ENCODE results near the gene PSMC2.
A peak's percentile ranks its signal among the peaks of the same experiment; 100 is the strongest.

The PSMC2 gene

DNA sequence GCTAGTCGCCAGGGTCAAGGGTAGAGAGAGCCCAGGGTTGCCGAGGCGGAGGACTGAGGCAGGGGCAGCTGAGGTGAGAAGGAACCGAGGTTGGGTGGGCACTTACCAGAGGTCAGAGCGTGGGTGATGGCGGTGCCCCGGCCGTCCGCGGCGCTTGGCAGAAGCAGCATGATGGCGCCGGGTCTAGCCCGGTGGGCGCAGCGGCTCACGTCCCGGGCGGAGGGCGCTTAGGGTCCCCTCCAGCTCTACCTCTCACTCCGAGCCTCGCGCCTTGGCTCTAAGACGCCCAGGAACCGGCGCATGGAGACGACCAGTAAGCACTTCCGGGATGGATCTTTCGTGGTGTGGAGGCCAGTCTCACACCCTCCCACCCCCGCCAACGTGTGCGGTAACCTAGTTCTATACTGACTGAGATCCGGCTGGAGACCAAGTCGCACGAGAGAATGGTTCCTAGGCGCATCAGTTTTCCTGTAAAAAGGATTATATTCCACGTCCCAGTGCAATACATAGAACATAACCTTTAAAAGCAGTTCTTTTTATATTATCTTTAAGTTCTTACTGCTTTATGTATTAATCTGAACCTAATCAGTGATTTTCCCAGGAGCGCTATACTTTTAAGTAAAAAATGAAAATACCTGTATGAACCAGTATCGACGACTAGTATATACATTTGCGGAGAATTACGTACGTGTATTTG is 2.8 kb upstream of the PSMC2 start, which contains the start of gene DNAJC2:
TSS of gene DNAJC2 (minus strand) at position 315 of the 697 bp plus-strand sequence. CDS start at position 170, 145 bp downstream.
- no peaks in the 10 kb centered on the region for H3K27me3 Mint-ChIP-seq (ENCODE audit: low read depth)
- peak within 1 kb of the TSS; percentile 99 for H3K27ac Mint-ChIP-seq
- H3K4me3 Mint-ChIP-seq: peak within 1 kb of the TSS; percentile 97
- H3K9me3 Mint-ChIP-seq: no peaks in the 10 kb centered on the region
- H3K4me1 Mint-ChIP-seq (ENCODE audit: low read depth): peaks cover 32% of the 10 kb centered on the region
- H3K36me3 Mint-ChIP-seq (ENCODE audit: low read depth): peaks cover 39% of the 10 kb centered on the region
- peak; percentile 84 for DNase-seq (ENCODE audit: low spot score)

DNA sequence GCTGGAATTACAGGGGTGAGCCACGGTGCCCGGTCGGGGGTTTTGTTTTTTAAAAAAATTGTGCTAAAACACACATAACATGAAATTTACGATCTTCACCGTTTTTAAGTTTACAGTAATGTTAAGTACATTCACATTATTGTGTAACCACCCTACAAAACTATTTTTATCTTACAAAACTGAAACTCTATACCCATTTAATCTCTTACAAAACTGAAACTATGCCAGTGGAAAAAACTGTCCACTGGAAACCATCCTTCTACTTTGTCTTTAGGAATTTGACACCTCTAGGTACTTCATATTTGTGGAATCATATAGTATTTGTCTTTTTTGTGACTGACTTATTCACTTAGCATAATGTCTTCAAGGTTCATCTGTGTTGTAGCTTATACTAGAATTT is 1.0 kb upstream of the PSMC2 start:
- H3K4me1 Mint-ChIP-seq (ENCODE audit: low read depth): peaks cover 42% of the 10 kb centered on the region
- H3K4me3 Mint-ChIP-seq: peak overlapping the region; percentile 98
- H3K27ac Mint-ChIP-seq: no peak overlapping the region
- no peak for DNase-seq (ENCODE audit: low spot score)
- H3K27me3 Mint-ChIP-seq (ENCODE audit: low read depth): no peaks in the 10 kb centered on the region
- H3K36me3 Mint-ChIP-seq (ENCODE audit: low read depth): peaks cover 34% of the 10 kb centered on the region
- no peaks in the 10 kb centered on the region for H3K9me3 Mint-ChIP-seq

- Mint-ChIP-seq H3K4me1 (ENCODE audit: low read depth) (peaks cover 42% of the 10 kb centered on the region), H3K27ac (peak overlapping the region; percentile 99), H3K4me3 (peak overlapping the region; percentile 98), H3K36me3 (ENCODE audit: low read depth) (peaks cover 37% of the 10 kb centered on the region), H3K27me3 (ENCODE audit: low read depth) (no peaks in the 10 kb centered on the region), H3K9me3 (no peaks in the 10 kb centered on the region)
- no peak for DNase-seq (ENCODE audit: low spot score)
These were observed 1.0 kb downstream of the PSMC2 start for GRCh38 chr7:103348452-103348851.

DNA sequence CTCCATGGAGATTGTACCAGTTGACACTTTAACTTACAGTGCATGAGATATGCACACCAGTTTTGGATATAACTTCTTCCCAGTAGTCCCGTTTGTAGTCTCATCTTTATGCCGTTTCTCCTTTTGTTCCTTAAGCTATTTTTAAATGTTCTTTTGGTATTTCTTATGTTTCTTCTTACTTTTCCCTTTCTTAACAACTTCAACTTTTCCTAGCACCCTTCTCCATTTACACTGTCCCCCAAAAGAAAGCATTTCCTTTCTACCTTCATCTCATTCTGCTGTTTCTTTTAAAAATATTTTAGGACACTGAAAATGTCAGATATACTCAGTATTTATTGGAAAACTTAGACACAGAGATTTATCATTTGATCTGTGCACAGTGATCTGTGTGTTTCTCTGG is 1.5 kb downstream of the PSMC2 start:
- H3K9me3 Mint-ChIP-seq: no peaks in the 10 kb centered on the region
- peaks cover 35% of the 10 kb centered on the region for H3K36me3 Mint-ChIP-seq (ENCODE audit: low read depth)

DNA sequence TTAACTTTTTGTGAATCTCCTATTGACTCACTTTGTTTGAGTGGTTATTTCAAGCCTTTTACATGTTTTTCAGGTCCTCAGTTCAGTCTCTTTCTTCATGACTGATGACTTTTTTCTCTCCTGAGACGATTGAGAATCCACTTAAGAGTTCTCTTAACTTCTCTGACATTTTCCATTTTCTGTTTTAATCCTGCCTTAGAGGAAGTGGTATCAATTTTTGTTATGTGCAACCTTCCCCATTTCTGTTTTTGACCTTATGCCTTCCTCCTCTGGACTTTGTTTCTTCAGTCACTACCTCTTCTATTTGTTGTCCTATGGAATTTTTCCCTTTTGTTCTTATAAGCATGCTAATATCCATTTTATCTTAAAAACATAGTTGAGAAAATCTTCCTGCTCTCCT is 2.4 kb downstream of the PSMC2 start:
- Mint-ChIP-seq H3K36me3 (ENCODE audit: low read depth) (peaks cover 35% of the 10 kb centered on the region), H3K27me3 (ENCODE audit: low read depth) (no peaks in the 10 kb centered on the region)

More for the DNA sequence above, 1.5 kb downstream of the PSMC2 start:
- Mint-ChIP-seq H3K4me3 (peak overlapping the region; percentile 98), H3K27me3 (ENCODE audit: low read depth) (no peaks in the 10 kb centered on the region), H3K27ac (peak overlapping the region; percentile 66), H3K4me1 (ENCODE audit: low read depth) (peaks cover 39% of the 10 kb centered on the region)
- no peak for DNase-seq (ENCODE audit: low spot score)

DNA sequence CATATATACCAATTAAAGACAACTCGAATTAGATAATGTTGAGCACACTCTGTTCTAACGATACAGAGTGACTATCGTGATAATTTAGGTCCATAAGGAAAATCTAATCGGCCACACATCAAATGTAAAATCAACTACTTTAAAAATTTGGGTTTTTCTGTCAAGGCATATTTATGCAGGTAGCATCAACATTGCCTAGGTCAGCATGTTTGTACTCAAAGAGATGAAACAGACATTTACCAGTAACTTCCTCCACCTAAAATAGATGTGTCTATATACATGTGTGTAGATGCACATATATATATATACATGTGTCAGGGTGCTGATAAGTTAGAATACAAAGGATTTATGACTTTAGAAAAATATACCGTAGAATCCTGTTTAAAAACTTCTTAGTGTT is 22.0 kb downstream of the PSMC2 start:
- H3K9me3 Mint-ChIP-seq: no peaks in the 10 kb centered on the region
- H3K27ac Mint-ChIP-seq: no peak overlapping the region
- H3K27me3 Mint-ChIP-seq (ENCODE audit: low read depth): no peaks in the 10 kb centered on the region
- no peak overlapping the region for H3K4me3 Mint-ChIP-seq
- peaks cover 13% of the 10 kb centered on the region for H3K4me1 Mint-ChIP-seq (ENCODE audit: low read depth)
- H3K36me3 Mint-ChIP-seq (ENCODE audit: low read depth): peaks cover 44% of the 10 kb centered on the region
- DNase-seq (ENCODE audit: low spot score): no peak

More for the DNA sequence above, 2.4 kb downstream of the PSMC2 start:
- H3K4me3 Mint-ChIP-seq: peak overlapping the region; percentile 98
- DNase-seq (ENCODE audit: low spot score): no peak
- no peaks in the 10 kb centered on the region for H3K9me3 Mint-ChIP-seq
- peak overlapping the region; percentile 35 for H3K27ac Mint-ChIP-seq
- H3K4me1 Mint-ChIP-seq (ENCODE audit: low read depth): peaks cover 41% of the 10 kb centered on the region

DNA sequence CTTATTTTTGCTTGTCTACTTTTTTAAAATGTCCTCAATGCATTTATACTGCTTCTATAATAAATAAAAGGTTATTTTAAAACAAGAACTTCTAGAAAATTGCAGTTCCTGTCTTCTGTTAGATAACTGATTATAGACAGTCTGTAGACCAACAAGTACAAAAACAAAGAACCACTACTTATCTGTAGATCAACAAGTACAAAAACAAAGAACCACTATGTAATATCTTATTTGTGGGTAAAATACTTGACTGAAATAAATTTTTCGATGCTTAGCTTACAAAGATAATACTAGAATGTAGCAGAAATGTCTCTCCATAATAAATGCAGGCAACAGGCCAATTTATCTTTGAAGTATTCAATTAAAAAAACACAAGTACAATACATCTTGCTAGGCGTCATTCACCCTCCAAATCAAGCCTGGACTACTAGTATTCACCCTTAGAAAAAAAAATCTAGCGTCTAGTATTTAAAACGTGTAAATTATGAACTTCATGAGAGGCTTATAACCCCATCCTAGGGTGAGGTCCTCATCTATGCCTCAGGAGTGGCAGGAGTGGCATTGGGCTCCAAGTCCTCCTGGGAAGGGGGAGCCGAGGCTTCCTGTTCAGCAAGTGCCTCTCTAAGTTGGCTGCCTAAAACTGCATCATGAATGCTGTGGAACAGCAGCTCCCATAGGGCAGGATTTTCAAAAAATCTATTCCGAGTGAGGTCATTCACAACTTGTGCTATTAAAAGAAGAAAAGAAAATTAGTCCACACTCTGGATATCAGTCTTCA is 26.6 kb downstream of the PSMC2 start:
- Mint-ChIP-seq H3K9me3 (no peaks in the 10 kb centered on the region), H3K4me1 (ENCODE audit: low read depth) (peaks cover 13% of the 10 kb centered on the region), H3K27ac (no peak overlapping the region), H3K27me3 (ENCODE audit: low read depth) (peaks cover 9% of the 10 kb centered on the region), H3K36me3 (ENCODE audit: low read depth) (peaks cover 11% of the 10 kb centered on the region), H3K4me3 (no peak overlapping the region)
- DNase-seq (ENCODE audit: low spot score): no peak

DNA sequence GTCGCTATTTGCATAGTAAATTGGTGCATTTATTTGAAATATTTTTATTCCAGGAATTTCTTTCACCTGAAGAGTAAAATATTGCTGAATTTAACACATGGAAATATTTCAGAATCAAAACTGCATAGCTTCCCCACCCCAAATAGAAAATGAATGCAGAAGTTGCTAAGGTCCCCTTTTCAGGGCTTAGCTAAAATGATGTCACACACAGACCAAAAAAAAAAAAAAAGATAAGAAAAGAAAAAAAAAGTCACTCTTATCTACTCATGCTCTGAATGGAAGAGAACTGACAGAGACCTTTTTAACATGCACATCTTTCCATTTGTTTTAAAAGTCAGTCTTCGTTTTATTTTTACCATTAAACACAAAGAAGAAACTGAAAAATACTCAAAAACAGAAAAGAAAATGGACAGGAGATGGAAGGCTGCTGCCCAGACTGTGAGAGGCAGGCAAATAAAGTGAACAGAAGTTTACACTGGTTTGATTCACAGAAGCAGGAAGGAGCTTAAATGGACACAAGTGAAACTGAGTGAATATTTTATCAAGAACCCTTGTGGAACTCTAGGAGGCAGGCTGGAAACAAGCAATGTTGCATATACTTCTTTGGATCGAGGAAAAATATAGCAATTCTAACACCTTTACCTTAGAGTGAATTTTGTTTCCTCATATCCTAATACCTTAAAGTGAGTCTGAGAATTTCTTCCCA is 32.0 kb downstream of the PSMC2 start:
- peaks cover 13% of the 10 kb centered on the region for H3K27me3 Mint-ChIP-seq (ENCODE audit: low read depth)
- no peak for DNase-seq (ENCODE audit: low spot score)
- no peaks in the 10 kb centered on the region for H3K9me3 Mint-ChIP-seq
- no peaks in the 10 kb centered on the region for H3K36me3 Mint-ChIP-seq (ENCODE audit: low read depth)
- no peak overlapping the region for H3K27ac Mint-ChIP-seq
- H3K4me1 Mint-ChIP-seq (ENCODE audit: low read depth): peaks cover 2% of the 10 kb centered on the region
- no peak overlapping the region for H3K4me3 Mint-ChIP-seq

GRCh38 chr7:103380395-103381191 is 33.1 kb downstream of the PSMC2 start:
- Mint-ChIP-seq H3K27me3 (ENCODE audit: low read depth) (peaks cover 13% of the 10 kb centered on the region), H3K4me3 (no peak overlapping the region), H3K4me1 (ENCODE audit: low read depth) (peaks cover 2% of the 10 kb centered on the region), H3K27ac (no peak overlapping the region), H3K9me3 (no peaks in the 10 kb centered on the region), H3K36me3 (ENCODE audit: low read depth) (no peaks in the 10 kb centered on the region)
- no peak for DNase-seq (ENCODE audit: low spot score)

- no peak overlapping the region for H3K27ac Mint-ChIP-seq
- no peaks in the 10 kb centered on the region for H3K9me3 Mint-ChIP-seq
- H3K4me1 Mint-ChIP-seq (ENCODE audit: low read depth): peaks cover 2% of the 10 kb centered on the region
- no peak overlapping the region for H3K4me3 Mint-ChIP-seq
- DNase-seq (ENCODE audit: low spot score): no peak
- peaks cover 13% of the 10 kb centered on the region for H3K27me3 Mint-ChIP-seq (ENCODE audit: low read depth)
- H3K36me3 Mint-ChIP-seq (ENCODE audit: low read depth): no peaks in the 10 kb centered on the region
These were observed 34.0 kb downstream of the PSMC2 start for GRCh38 chr7:103381280-103382031.

- no peaks in the 10 kb centered on the region for H3K36me3 Mint-ChIP-seq (ENCODE audit: low read depth)
- peaks cover 2% of the 10 kb centered on the region for H3K4me1 Mint-ChIP-seq (ENCODE audit: low read depth)
- no peak for DNase-seq (ENCODE audit: low spot score)
- no peak overlapping the region for H3K4me3 Mint-ChIP-seq
- H3K27me3 Mint-ChIP-seq (ENCODE audit: low read depth): peaks cover 11% of the 10 kb centered on the region
- no peaks in the 10 kb centered on the region for H3K9me3 Mint-ChIP-seq
- H3K27ac Mint-ChIP-seq: no peak overlapping the region
These were observed 34.6 kb downstream of the PSMC2 start for GRCh38 chr7:103382032-103382402.

- Mint-ChIP-seq H3K4me3 (no peak overlapping the region), H3K27ac (no peak overlapping the region), H3K27me3 (ENCODE audit: low read depth) (peaks cover 7% of the 10 kb centered on the region), H3K36me3 (ENCODE audit: low read depth) (no peaks in the 10 kb centered on the region), H3K9me3 (no peaks in the 10 kb centered on the region), H3K4me1 (ENCODE audit: low read depth) (peaks cover 2% of the 10 kb centered on the region)
- DNase-seq (ENCODE audit: low spot score): no peak
These were observed 39.8 kb downstream of the PSMC2 start for GRCh38 chr7:103387242-103387641.

All from T-helper 2 cell treated with Interferon-gamma antibody and Interleukin-4, amounts not matched to agents 5 μg/mL and 100 μg/mL, for 36 hours (primary cell).